Stimulated activated CD8-positive, alpha-beta memory T cell treated with anti-CD3 and anti-CD28 coated beads, Interleukin-15, amount 100 ng/mL, for 24 hours (primary cell): ENCODE measurements around the gene SENP2.
"Not testable (repeated sequence)": the region's sequence is repeated elsewhere in the genome, so short reads cannot be mapped to it uniquely, and the experiment has no call there.

Source experiments
- DNase-seq: peaks from one replicate; pipeline ENCODE4 v3.0.0-alpha.2; 2020; ENCODE audit warnings: low read depth

Gene SENP2

DNA sequence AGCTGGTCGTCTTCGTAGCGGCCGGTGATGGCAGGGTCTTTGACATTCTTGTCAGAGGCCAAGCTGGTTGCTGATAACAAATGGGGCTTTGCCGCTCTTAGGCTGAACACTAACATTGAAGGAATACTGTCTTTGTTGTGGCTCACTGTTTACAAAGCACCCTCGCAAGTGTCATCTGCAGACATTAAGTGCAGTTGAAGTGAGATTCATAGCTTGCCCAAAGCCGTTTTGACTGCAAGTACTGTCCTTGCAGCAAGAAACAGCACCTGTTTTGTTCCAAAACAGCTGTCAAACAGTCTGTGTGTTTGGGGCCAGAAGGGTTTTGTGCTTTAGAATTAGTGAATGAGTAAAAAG is 568 bp downstream of the SENP2 start:
- DNase-seq: no peak

DNA sequence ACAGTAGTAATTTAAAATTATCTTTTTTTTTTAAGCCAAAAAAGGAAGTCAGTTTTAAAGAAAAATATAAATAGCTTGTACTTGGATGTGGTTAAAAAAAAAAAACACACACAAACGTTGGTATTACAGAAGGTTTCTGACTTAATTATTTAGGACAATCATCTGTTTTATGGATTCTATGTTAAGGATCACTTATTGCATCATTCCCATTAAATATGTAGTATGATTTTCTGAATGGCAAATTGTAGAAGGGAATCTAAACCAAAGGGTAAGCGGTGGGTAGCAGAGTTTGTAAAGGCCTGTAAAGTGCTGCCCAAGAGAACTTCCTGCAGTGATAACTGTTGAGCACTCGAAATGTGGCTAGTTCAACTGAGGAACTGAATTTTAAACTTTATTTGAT is 8.0 kb downstream of the SENP2 start:
- DNase-seq: no peak

DNA sequence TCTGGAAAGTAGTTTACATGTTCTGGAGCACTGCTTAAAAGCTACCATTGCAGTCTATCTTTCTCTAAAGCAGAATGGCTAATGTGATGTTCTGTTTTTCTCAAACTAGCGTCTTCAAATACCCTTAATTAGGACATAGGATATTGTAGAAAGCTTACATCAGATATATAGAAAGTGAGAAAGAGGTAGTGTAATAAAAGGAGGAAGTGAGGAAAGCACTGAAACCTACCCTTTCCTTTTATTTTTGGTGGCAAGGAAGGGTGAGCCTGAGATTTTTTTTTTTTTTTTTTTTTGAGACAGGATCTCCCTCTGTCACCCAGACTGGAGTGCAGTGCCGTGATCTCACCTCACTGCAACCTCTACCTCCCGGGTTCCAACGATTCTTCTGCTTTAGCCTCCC is 9.4 kb downstream of the SENP2 start:
- DNase-seq: no peak

DNA sequence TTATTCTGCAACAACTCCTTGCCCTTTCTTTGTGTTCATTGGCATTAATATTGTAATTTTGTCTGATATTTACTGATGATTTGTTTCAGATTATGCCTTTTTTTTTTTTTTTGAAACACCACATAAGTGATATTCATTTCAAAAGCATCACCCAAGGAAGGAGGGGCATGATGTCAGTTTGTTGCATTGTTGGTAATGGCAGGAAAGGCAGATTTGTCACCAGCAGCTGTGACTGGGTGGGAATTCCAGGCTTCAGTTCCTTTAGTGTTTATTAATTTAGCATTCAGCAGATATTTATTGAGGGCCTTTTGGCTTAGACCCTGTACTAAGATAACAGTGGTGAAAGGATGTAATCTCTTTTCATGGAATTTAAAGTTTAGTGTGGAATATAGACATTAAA is 19.5 kb downstream of the SENP2 start:
- no peak for DNase-seq

DNA sequence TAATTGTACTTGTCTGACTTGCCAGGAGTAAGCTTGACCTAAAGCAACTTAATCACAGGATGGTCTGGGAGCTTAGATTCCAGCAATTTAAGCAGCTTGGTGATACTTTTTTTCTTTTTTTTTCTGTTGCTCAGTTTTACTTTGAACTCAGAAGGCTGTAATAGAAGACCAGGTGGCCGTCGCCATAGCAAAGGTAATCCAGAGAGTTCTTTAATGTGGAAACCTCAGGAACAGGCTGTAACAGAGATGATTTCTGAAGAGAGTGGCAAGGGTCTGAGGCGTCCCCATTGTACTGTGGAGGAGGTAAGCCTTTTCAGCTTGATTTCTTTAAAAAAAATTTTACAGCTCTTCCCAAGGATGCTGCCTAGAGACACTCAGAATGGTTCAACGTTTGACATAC is 20.1 kb downstream of the SENP2 start:
- DNase-seq: no peak

DNA sequence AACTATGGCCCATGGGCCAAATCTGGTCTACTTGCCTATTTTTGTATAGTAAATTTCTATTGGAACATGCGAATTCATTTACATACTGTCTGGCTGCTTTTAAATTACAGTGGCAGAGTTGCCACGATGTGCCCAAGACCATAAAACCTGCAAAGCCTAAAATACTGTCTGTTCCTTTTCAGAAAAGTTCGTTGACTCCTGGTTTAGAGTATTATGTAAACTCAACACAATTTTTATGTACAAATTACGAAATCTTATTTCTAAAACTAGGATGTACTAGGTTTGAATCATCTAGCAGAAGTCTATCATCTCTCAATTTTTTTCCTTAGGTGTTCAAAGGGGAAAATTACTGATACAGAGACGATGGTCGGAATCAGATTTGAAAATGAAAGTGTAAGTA is 26.9 kb downstream of the SENP2 start:
- no peak for DNase-seq

DNA sequence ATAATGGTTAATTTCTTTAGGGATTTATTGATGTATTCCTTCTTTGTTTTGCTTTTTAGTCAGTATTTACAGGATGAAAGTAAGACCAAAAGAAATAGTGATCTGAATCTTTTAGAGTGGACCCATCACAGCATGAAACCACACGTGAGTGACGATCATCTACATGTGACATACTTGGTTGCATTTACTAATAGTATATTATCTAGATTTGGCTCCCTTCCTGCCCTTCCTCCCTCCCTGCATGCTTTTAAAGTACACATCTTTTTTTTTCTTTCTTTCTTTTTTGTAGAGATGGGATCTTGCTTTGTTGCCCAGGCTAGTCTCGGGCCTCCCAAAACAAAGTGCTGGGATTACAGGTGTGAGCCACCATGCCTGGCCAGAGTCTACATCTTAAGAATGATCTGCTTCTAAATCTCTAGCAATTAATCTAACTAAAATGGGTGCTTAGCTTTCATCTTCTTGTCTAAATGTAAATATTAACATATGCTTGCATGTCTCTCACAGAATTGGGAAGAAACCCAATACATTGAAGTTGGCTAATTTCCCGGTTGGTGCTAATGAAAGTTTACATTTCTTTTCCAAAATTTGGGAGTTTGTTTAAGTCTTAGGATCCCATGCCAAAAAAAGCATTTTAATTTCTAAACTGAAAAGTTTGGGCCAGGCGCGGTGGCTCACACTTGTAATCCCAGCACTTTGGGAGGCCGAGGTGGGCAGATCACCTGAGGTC is 38.0 kb downstream of the SENP2 start:
- no peak for DNase-seq

DNA sequence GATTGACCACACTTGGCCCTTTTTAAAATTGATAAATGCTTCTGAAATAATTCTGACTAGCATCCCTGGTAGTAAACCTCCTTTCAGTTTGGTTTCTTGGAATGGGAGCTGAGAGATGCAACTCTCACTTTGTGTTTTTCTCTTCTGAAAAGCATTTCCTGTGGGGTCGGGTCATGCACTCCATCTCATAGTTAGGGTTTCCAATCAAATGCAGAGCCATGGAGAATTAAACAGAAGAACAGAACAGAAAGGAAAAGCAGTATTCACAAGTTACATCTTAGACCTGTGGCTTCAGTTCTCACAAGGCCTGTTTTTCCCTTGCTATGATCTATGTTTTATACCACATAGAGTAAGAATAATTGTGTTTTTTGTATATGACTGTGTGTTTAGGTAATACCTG is 39.7 kb downstream of the SENP2 start:
- DNase-seq: no peak

DNA sequence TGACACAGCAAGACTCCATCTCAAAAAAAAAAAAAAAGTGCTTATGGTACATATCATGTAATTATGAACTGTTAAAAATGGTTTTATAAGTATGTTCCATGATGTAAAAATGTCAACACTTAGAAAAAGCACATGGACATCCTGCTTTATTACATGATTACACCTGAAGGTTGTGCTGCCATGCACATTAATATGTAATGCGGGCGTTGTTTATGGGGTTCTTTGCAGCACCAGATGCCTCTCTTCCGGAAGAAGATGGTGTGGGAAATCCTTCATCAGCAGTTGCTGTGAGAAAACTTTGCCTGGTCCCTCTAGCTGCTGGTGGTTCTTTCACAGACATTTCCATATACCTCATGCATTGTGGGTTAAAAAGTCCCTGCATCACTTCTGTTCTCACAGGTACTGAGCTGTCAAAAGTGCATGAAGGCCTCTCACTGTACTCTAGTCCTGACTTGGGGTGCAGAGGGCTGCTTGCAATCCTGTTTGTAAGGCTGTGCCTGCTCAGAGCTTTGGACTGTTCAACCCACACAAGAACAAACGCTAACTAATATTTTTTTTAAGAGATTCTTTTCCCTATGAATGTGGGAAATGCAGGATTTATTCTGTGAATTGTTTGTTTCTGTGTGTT is 43.6 kb downstream of the SENP2 start:
- no peak for DNase-seq

DNA sequence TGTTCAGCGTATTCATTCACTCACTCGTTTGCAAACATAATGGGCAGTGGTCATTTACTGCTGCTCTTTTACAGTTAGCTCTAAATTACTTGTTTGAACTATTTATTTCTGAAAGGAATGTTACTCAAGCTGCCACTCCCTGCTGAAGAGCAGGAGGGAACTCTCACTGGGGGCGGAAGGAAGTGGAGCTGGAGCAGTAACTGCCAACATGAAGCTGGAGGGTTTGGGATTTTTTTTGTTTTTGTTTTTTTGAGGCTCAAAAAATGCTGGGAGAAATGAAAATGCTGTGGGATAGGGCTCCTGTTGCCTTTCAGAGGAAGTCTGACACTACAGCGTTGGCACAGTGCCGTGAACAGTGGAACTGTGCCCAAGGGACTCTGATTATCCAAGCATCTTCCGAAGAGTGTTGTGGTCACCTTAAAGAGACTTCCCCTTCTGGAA is 44.1 kb downstream of the SENP2 start:
- no peak for DNase-seq

DNA sequence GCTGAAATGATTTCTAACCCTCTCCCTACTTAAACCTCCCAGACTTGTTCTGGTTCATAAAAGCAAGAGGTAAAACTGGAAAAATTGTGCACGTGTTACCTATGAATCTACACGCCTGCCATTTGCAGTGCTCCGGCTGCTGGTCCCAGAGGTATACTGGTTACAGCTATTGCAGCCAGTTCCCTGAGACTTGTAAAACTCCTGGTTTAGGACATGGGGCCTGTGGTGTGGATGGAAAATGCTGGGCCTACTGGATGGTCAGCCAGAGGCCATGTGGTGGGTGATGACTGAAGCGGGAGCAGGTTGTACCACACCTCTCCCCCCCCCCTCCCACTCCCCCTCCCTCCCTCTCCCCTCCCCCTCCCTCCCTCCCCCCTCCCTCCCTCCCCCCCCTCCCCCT is 45.0 kb downstream of the SENP2 start:
- DNase-seq: no peak

DNA sequence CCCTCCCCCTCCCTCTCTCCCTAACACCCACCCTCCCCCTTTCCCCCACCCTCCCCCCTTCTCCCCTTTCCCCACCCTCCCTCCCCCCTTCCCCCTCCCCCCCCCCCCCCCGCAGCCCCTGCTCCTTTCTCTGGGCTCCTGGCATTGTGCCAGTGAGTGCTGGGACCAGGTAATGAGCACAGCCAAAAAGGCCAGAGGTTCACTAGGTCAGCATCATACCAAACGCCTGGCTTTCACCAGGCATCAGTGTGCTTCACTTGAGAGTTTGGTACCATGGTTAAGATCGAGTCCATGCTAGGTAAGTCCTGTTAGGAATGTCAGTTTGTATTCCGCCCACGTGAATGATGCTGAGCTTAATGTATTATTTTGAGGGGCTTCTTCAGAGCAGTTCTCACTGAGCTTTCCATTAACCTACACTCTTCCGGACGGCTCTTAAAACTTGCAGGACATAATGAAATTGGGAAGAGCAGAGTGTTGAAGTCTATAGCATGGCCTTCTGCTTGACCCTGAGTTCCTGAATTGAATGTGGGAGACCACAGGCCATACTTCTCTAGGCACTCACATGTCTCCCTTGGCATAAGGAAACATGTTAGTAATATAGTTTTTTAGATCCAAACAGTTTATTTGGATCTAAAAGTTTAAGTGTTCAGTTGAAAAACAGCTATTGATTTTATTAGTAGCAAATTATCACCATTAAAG is 45.6 kb downstream of the SENP2 start:
- DNase-seq: no peak

DNA sequence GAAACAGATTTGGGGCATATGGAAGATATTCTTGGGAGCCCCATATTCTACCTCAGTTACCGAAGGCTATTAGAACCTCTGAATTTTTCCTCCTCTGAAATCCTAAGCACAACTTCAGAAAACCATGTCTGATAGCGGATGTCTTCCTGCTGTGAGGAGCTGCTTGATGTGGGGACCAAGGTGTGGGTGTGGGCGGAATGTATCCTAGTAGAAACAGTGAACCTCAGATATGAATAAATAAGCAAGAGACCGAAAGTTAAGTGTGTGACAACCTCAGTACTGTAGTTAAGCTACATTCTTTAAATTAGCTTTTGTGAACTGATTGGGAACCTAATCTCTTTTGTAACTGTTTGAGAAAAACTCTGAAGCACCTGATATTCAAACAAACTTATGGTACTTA is 46.9 kb downstream of the SENP2 start:
- DNase-seq: no peak

DNA sequence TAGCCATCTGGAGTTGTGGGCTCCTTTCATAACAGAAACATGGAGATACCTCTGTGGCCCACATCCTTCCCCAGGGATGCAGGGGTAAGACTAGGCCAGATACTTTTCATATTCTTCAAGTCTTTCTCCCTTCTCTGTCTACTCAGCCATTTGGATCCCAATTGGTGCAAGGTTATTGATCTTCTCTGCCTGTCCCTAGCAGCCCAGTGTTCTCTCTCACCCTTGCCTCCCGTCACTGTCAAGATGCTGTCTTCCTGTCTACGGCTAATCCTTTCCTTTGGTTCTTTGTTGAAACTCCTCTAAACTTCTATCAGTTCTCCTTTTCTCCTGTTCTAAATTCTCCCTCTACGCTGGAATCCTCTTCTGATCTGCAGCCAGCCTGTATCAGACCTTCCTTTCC is 51.3 kb downstream of the SENP2 start:
- no peak for DNase-seq

DNA sequence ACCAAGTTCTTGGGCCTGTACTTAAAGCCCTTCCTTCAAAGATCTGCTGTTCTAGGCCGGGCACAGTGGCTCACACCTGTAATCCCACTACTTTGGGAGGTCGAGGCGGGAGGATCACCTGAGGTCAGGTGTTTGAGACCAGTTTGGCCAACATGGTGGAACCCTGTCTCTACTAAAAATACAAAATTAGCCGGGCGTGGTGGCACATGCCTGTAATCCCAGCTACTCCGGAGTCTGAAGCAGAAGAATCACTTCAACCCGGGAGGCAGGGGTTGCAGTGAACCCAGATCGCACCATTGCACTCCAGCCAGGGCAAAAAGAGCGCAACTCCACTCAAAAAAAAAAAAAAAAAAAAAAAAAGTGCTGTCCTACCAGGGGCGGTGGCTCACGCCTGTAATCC is 52.6 kb downstream of the SENP2 start:
- DNase-seq: not testable (repeated sequence)

DNA sequence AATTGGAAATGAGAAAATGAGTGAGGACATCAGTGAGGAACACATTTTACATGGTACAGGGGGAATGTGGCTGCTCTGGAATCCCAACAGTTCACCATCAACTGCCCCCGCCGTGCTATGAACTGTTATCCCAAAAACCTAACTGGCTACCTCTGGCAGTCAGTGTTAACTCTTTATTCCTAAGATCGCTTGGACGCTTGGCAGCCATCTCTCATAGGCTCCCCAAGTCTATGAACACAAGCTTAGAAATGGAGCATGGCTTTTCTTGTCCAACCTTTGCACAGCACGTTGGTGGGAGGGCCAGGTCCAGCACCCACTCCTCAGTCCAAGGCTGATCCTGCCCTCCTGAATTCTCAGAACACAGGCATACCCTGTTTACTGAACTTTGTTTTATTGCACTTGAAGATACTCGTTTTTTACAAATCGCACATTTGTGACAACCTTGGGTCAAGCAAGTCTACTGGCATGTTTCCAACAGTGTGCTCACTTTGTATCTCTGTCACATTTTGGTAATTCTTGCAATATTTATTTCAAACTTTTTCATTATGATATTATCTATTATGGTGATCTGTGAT is 53.6 kb downstream of the SENP2 start:
- DNase-seq: no peak

DNA sequence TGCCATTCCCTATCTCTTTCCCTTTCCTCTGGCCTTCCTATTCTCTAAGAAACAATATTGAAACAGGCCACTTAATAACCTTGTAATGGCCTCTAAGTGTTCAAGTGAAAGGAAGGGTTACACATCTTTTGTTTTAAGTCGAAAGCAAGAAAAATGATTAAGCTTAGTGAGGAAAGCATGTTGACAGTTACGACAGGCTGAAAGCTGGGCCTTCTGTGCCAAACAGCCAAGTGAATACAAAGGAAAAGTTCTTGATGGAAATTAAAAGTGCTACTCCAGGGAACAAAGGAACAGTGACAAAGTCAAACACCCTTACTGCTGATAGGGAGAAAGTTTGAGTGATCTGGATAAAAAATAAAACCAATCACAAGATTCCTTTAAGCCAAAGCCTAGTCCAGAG is 54.2 kb downstream of the SENP2 start:
- no peak for DNase-seq

DNA sequence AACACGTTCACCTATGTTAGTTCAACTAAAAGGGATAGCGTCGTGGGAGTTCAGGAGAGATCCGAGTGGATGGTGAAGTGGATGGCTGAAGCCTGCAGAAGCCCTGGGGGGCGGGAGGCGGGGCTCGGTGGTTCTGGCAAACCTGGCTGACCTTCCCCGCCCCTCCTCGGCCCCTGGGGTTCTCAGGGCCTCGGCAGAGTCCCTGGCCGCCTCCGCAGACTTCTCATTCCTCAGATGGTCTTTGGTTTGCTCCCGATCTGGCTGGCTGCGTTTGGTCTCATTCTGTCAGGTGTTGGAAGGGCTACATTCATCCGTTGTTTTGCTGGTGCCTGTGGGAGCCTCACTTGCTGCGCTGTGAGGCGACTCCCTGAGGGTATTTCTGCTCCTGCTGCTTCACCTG is 59.1 kb downstream of the SENP2 start:
- not testable (repeated sequence) for DNase-seq

DNA sequence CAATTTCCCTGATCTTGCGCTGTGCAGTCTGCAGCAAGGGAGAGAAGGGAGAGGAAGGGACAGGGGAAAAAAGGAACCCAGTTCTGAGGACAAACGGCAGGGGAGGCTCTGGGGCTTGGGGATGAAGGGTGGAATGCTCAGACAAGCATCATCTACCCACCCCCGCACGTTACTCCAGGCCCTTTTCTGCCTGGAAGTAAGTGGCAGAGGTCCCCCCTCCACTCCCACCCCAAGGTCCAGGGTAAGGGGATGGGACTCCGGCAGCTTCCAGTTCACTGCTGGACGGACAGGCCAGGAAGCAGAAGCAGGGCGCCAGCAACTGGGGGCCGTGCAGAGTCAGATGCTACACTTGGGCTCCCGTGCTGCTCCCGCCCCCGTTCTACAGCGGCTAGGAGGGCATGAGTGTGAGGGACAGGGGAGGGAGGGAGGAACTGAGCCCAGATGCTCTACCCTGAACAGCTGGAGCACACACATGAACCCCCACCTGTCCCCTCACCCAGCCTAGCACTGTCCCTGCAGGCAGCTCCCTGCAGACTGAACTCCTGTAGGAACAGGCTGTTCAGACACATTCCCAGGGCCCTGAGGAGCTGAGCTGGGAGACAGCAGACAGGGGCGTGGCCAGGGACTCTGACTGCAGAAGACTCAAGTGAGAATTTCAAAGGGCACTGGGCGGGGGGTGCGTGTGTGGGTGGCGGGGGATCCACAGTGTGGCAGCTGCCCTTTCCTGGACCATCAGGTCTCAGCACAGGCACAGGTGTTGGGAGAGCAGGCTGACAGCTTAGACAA is 59.7 kb downstream of the SENP2 start:
- DNase-seq: no peak

DNA sequence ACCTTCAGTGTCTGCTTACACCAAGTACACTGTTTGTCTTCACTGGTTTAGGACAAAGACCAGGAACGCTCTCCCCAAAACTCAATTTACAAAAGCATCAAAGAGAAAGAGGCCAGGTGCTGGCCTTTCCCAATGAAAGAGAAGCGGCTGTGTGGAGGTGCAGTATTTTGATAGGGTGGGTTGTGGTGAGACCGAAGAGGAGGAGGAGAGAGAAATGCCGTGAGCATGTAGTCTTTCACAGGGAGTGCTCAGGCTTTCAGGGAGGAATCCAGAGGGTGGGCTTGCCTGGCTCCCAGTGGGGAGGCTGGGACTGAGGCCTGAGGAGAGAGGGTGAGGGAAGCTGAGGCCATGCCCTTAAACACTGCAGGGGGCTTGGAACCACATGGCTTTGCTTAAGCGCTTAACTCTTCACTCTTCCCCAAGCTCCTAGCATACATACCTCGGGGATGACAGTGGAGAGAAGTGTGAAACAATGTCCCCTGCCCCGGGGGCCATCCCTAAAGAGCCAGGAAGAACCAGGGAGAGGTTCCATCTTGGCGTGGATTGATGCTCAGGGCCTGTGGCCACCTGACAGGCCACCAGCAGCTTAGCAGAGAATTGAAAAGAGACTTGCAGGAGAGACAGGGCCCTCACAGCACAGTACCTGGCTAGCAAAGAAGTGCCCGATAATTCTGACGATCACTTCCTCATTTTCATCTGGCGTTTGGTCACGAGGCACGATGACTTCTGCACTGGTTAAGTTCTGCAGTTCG is 60.5 kb downstream of the SENP2 start:
- no peak for DNase-seq

DNA sequence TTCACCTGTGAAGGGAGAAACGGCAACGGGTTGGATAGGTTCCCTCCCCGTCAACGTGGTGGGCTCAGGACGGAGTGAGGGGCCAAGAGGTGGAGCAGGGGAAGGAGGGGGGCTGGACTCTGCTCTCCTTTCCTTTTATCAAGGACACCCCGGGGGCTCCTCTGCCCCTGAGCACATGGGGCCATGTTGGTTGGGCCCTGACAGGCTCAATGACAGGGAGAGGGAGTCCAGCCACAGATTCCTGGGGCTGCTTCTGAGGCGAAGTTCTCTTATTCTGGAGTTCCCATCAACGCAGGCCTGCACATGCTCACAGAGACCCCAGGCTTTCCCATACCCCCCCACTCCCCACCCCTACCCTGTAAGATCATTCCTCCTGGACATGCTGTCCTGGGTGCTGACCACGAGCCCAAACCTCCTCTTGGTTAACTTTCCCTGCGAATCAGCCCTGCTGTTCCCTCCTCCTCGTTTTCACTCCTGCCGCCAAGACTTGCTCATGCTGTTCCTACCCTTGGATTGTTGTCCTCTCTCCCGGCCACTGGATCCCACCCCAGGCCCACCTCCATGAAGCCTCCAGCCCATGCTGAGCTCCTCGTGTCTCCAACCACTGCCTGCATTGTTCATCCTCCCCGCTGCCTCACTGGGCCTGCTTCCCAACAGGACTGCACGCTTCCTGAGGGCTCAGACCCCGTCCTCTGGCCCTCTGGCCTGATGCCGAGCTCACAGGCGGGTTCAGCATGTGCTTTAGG is 61.2 kb downstream of the SENP2 start:
- DNase-seq: no peak
